Suprapubic skin (tissue), 4 donors: ENCODE measurements around the gene TMEM150A.

Source experiments
- POLR2A ChIP-seq, 2 donors: fragments of 450-650 bp; IDR thresholded peaks; one replicate each; pipeline ENCODE4 v1.6.1; 2017; ENCODE audit warnings: antibody characterized with exemption in 2 of 2, mild to moderate bottlenecking in 2 of 2, moderate library complexity in 2 of 2
- POLR2AphosphoS5 ChIP-seq, 3 donors: sonication (generic); formaldehyde crosslinking; IDR thresholded peaks; one replicate each; pipeline ENCODE4 v1.6.1; 2017; ENCODE audit warnings: antibody characterized with exemption in 3 of 3
- TF ChIP-seq, protein P1 (sequence below), 2 donors: fragments of 200-600 bp in 1 of 2; fragments of 450-650 bp in 1 of 2; sonication (generic) in 1 of 2; IDR thresholded peaks; one replicate each; pipeline ENCODE4 v1.5.1; 2016 to 2019; ENCODE audit warnings: antibody characterized with exemption in 2 of 2, mild to moderate bottlenecking in 1 of 2, moderate library complexity in 1 of 2

DNA sequence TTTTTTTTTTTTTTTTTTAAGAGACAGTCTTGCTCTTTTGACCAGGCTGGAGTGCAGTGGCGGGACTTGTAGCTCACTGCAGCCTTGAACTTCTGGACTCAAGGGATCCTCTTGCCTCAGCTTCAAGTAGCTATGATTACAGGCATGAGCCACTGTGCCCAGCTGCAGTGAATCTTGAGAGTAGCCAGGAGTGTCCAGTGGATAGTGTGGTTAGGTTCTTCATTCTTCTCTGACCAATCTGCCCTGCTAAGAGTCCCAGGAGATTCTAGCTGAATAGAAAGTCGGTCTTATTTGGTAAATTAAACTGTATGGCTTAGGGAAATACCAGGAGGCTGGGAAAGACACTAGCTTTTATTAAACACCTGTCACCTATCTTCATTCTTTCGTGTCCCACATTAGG is 28.8 kb upstream of the TMEM150A start:
- TF ChIP-seq, protein P1, sequence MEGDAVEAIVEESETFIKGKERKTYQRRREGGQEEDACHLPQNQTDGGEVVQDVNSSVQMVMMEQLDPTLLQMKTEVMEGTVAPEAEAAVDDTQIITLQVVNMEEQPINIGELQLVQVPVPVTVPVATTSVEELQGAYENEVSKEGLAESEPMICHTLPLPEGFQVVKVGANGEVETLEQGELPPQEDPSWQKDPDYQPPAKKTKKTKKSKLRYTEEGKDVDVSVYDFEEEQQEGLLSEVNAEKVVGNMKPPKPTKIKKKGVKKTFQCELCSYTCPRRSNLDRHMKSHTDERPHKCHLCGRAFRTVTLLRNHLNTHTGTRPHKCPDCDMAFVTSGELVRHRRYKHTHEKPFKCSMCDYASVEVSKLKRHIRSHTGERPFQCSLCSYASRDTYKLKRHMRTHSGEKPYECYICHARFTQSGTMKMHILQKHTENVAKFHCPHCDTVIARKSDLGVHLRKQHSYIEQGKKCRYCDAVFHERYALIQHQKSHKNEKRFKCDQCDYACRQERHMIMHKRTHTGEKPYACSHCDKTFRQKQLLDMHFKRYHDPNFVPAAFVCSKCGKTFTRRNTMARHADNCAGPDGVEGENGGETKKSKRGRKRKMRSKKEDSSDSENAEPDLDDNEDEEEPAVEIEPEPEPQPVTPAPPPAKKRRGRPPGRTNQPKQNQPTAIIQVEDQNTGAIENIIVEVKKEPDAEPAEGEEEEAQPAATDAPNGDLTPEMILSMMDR (IDR thresholded peaks at IDR 0.05) = no peak
- TF ChIP-seq POLR2AphosphoS5 (IDR thresholded peaks at IDR 0.05) (no peak), POLR2A (IDR thresholded peaks at IDR 0.05) (no peak)
